ENCODE results near the gene KRTAP1-3.

- TF ChIP-seq CTCF (IDR thresholded peaks at IDR 0.05) = no peak
- TF ChIP-seq ZFX (IDR thresholded peaks at IDR 0.05; ENCODE audit: borderline replicate concordance) = no peak
These were observed 24.7 kb downstream of the KRTAP1-3 start for GRCh38 chr17:41009936-41010335.

Data from 22Rv1 (cell line).